Measurements from ENCODE around the gene PPIP5K2.
A peak's percentile ranks its signal among the peaks of the same experiment; 100 is the strongest.

The PPIP5K2 gene

DNA sequence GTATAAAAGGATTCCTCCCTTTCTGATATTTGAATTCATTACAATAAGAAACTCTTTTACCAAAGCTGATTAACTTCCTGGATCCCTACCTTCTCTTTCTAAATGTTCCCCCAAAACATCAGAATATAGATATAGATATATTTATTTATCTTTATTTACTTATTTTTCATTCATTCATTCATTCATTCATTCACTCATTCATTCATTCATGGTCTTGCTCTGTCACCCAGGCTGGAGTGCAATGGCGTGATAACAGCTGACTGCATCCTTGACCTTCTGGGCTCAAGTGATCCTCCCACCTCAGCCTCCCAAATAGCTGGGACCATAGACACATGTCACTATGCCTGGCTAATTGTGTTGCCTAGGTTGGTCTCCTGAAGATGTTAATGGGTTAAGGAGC lies 30.8 kb upstream of the PPIP5K2 start:
- H3K27ac ChIP-seq (ENCODE audit: low read depth, low read length) = no peak overlapping the region
- H3K4ac ChIP-seq (ENCODE audit: low read depth, low read length) = no peak overlapping the region
- no peak overlapping the region for H3K56ac ChIP-seq (ENCODE audit: low read length)
- no peak overlapping the region for H4K5ac ChIP-seq (ENCODE audit: low read length)
- H2AK5ac ChIP-seq (ENCODE audit: low read length) = no peak overlapping the region
- H3K4me1 ChIP-seq (ENCODE audit: control insufficient read depth, low read depth, low read length) = no peaks in the 10 kb centered on the region
- H3K4me2 ChIP-seq (ENCODE audit: low read length) = no peak overlapping the region
- no peak overlapping the region for H2BK15ac ChIP-seq (replicated peaks; ENCODE audit: low read depth)
- no peaks in the 10 kb centered on the region for H3K27me3 ChIP-seq (ENCODE audit: insufficient read depth, low read length, poor library complexity)
- WGBS (ENCODE audit: extremely low coverage, insufficient coverage, low lambda C conversion rate) = no CpG with 5 or more reads among the region's 1 CpG
- H3K79me1 ChIP-seq (ENCODE audit: low read length) = no peaks in the 10 kb centered on the region
- no peak overlapping the region for H4K8ac ChIP-seq (ENCODE audit: low read depth, low read length)
- H3K23ac ChIP-seq (ENCODE audit: low read length) = no peak overlapping the region
- no peak for DNase-seq
- no peak overlapping the region for H2BK5ac ChIP-seq (ENCODE audit: low read length)
- no peak overlapping the region for H3K4me3 ChIP-seq (ENCODE audit: low read length)
- H3K79me2 ChIP-seq (ENCODE audit: control insufficient read depth, insufficient read depth, low read length) = no peaks in the 10 kb centered on the region
- no peak overlapping the region for H3K9ac ChIP-seq (ENCODE audit: low read length)
- no peak overlapping the region for H2BK120ac ChIP-seq (ENCODE audit: low read depth, low read length)
- no peak overlapping the region for H3K18ac ChIP-seq (ENCODE audit: low read length)
- no peaks in the 10 kb centered on the region for H3K36me3 ChIP-seq (ENCODE audit: control insufficient read depth, insufficient read depth, low read length)

DNA sequence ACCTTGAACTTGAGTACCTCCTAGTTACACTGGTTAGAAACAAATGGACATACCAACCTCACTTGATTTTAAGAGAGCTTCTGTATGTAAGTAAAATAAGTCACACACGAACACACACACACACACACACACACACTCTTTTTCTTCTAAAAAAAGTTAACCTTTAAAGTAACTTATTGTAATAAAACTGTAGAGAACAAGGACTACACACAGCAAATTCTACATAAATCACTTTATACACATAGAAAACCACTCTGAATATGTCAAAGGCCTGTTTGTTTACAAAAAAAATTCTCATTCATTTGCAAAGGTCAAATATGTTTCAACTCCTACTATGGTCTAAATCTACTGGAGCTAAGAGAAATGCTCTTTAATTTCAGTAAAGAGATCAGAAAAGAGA lies 29.3 kb upstream of the PPIP5K2 start:
- Histone ChIP-seq H3K79me2 (ENCODE audit: control insufficient read depth, insufficient read depth, low read length) (no peaks in the 10 kb centered on the region), H3K4ac (ENCODE audit: low read depth, low read length) (no peak overlapping the region), H3K23ac (ENCODE audit: low read length) (no peak overlapping the region), H3K27me3 (ENCODE audit: insufficient read depth, low read length, poor library complexity) (no peaks in the 10 kb centered on the region), H4K5ac (ENCODE audit: low read length) (no peak overlapping the region), H2BK120ac (ENCODE audit: low read depth, low read length) (no peak overlapping the region), H3K18ac (ENCODE audit: low read length) (no peak overlapping the region), H2BK5ac (ENCODE audit: low read length) (no peak overlapping the region), H3K56ac (ENCODE audit: low read length) (no peak overlapping the region), H3K4me3 (ENCODE audit: low read length) (no peak overlapping the region), H3K4me2 (ENCODE audit: low read length) (no peak overlapping the region), H4K8ac (ENCODE audit: low read depth, low read length) (no peak overlapping the region), H3K27ac (ENCODE audit: low read depth, low read length) (no peak overlapping the region), H3K9ac (ENCODE audit: low read length) (no peak overlapping the region), H2BK15ac (replicated peaks; ENCODE audit: low read depth) (no peak overlapping the region), H3K79me1 (ENCODE audit: low read length) (no peaks in the 10 kb centered on the region), H3K36me3 (ENCODE audit: control insufficient read depth, insufficient read depth, low read length) (no peaks in the 10 kb centered on the region), H3K4me1 (ENCODE audit: control insufficient read depth, low read depth, low read length) (no peaks in the 10 kb centered on the region), H2AK5ac (ENCODE audit: low read length) (no peak overlapping the region)
- WGBS (ENCODE audit: extremely low coverage, insufficient coverage, low lambda C conversion rate) = no CpG with 5 or more reads among the region's 1 CpG
- no peak for DNase-seq

DNA sequence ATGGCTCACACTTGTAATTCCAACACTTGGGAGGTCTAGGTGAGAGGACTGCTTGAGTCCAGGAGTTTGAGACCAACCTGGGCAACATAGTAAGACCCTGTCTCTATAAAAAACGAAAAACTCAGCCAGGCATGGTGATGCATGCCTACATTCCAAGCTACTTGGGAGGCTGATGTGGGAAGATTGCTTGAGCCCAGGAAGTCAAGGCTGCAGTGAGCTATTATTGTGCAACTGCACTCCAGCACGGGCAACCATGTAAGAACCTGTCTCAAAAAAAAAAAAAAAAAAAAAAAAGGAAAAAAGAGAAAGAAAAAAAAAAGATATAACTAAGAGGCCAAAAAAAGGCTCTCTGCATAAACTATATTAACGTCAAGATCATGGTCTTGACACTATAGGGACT lies 27.4 kb upstream of the PPIP5K2 start:
- no peak overlapping the region for H4K8ac ChIP-seq (ENCODE audit: low read depth, low read length)
- H3K4ac ChIP-seq (ENCODE audit: low read depth, low read length) = no peak overlapping the region
- no peak overlapping the region for H2AK5ac ChIP-seq (ENCODE audit: low read length)
- no peak overlapping the region for H2BK5ac ChIP-seq (ENCODE audit: low read length)
- no peak overlapping the region for H2BK120ac ChIP-seq (ENCODE audit: low read depth, low read length)
- H3K23ac ChIP-seq (ENCODE audit: low read length) = no peak overlapping the region
- no peak overlapping the region for H3K9ac ChIP-seq (ENCODE audit: low read length)
- no peak overlapping the region for H3K27ac ChIP-seq (ENCODE audit: low read depth, low read length)
- no peaks in the 10 kb centered on the region for H3K79me2 ChIP-seq (ENCODE audit: control insufficient read depth, insufficient read depth, low read length)
- no peak for DNase-seq
- H3K18ac ChIP-seq (ENCODE audit: low read length) = no peak overlapping the region
- H2BK15ac ChIP-seq (replicated peaks; ENCODE audit: low read depth) = no peak overlapping the region
- H3K36me3 ChIP-seq (ENCODE audit: control insufficient read depth, insufficient read depth, low read length) = no peaks in the 10 kb centered on the region
- WGBS (ENCODE audit: extremely low coverage, insufficient coverage, low lambda C conversion rate) = no CpG with 5 or more reads among the region's 3 CpGs
- no peak overlapping the region for H3K56ac ChIP-seq (ENCODE audit: low read length)
- H3K4me1 ChIP-seq (ENCODE audit: control insufficient read depth, low read depth, low read length) = no peaks in the 10 kb centered on the region
- H4K5ac ChIP-seq (ENCODE audit: low read length) = no peak overlapping the region
- no peak overlapping the region for H3K4me3 ChIP-seq (ENCODE audit: low read length)
- H3K79me1 ChIP-seq (ENCODE audit: low read length) = no peaks in the 10 kb centered on the region
- no peak overlapping the region for H3K4me2 ChIP-seq (ENCODE audit: low read length)
- no peaks in the 10 kb centered on the region for H3K27me3 ChIP-seq (ENCODE audit: insufficient read depth, low read length, poor library complexity)

- H3K4me2 ChIP-seq (ENCODE audit: low read length) = no peak overlapping the region
- no peak overlapping the region for H3K4ac ChIP-seq (ENCODE audit: low read depth, low read length)
- no peak overlapping the region for H3K4me3 ChIP-seq (ENCODE audit: low read length)
Observed at GRCh38 chr5:103093727-103094126, 26.4 kb upstream of the PPIP5K2 start.

DNA sequence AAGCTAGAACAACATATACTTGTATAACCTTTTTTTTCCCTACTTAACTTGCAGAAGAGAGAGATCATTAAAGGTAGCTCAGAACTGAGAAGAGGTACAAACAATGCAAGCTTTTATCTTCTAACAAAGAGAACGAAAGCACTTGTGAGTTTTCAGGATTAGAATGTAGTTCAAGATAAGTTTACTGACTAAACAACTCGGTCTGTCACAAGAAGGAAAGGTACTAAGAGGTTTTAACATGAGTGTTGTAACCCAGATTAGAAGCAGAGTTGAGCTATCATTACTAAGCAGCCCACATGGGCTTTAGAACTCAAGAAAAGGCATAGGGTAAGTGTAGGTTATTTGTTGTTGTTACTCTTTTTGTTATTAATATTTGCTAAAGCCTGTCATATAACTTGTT lies 25.4 kb upstream of the PPIP5K2 start:
- no peak overlapping the region for H3K23ac ChIP-seq (ENCODE audit: low read length)
- no peak overlapping the region for H4K5ac ChIP-seq (ENCODE audit: low read length)
- DNase-seq = peak; percentile 58
- no peak overlapping the region for H2AK5ac ChIP-seq (ENCODE audit: low read length)
- H4K8ac ChIP-seq (ENCODE audit: low read depth, low read length) = no peak overlapping the region
- H2BK5ac ChIP-seq (ENCODE audit: low read length) = no peak overlapping the region
- no peak overlapping the region for H3K18ac ChIP-seq (ENCODE audit: low read length)
- H3K9ac ChIP-seq (ENCODE audit: low read length) = no peak overlapping the region
- no peak overlapping the region for H3K56ac ChIP-seq (ENCODE audit: low read length)
- H3K4me1 ChIP-seq (ENCODE audit: control insufficient read depth, low read depth, low read length) = no peaks in the 10 kb centered on the region
- H3K4me3 ChIP-seq (ENCODE audit: low read length) = no peak overlapping the region
- H3K36me3 ChIP-seq (ENCODE audit: control insufficient read depth, insufficient read depth, low read length) = no peaks in the 10 kb centered on the region
- no peaks in the 10 kb centered on the region for H3K27me3 ChIP-seq (ENCODE audit: insufficient read depth, low read length, poor library complexity)
- no peaks in the 10 kb centered on the region for H3K79me2 ChIP-seq (ENCODE audit: control insufficient read depth, insufficient read depth, low read length)
- H3K4ac ChIP-seq (ENCODE audit: low read depth, low read length) = no peak overlapping the region
- no peak overlapping the region for H2BK15ac ChIP-seq (replicated peaks; ENCODE audit: low read depth)
- no CpG with 5 or more reads among the region's 2 CpGs for WGBS (ENCODE audit: extremely low coverage, insufficient coverage, low lambda C conversion rate)
- H3K79me1 ChIP-seq (ENCODE audit: low read length) = no peaks in the 10 kb centered on the region
- no peak overlapping the region for H3K27ac ChIP-seq (ENCODE audit: low read depth, low read length)
- H3K4me2 ChIP-seq (ENCODE audit: low read length) = no peak overlapping the region
- no peak overlapping the region for H2BK120ac ChIP-seq (ENCODE audit: low read depth, low read length)

More at GRCh38 chr5:103093727-103094126, 26.4 kb upstream of the PPIP5K2 start:
- Histone ChIP-seq H3K9ac (ENCODE audit: low read length) (no peak overlapping the region), H4K5ac (ENCODE audit: low read length) (no peak overlapping the region), H3K23ac (ENCODE audit: low read length) (no peak overlapping the region), H2BK120ac (ENCODE audit: low read depth, low read length) (no peak overlapping the region), H3K18ac (ENCODE audit: low read length) (no peak overlapping the region), H3K56ac (ENCODE audit: low read length) (no peak overlapping the region), H2AK5ac (ENCODE audit: low read length) (no peak overlapping the region), H3K4me1 (ENCODE audit: control insufficient read depth, low read depth, low read length) (no peaks in the 10 kb centered on the region), H4K8ac (ENCODE audit: low read depth, low read length) (no peak overlapping the region), H3K79me2 (ENCODE audit: control insufficient read depth, insufficient read depth, low read length) (no peaks in the 10 kb centered on the region), H3K27ac (ENCODE audit: low read depth, low read length) (no peak overlapping the region), H3K36me3 (ENCODE audit: control insufficient read depth, insufficient read depth, low read length) (no peaks in the 10 kb centered on the region), H2BK5ac (ENCODE audit: low read length) (no peak overlapping the region), H2BK15ac (replicated peaks; ENCODE audit: low read depth) (no peak overlapping the region), H3K27me3 (ENCODE audit: insufficient read depth, low read length, poor library complexity) (no peaks in the 10 kb centered on the region), H3K79me1 (ENCODE audit: low read length) (no peaks in the 10 kb centered on the region)
- WGBS (ENCODE audit: extremely low coverage, insufficient coverage, low lambda C conversion rate) = no CpG with 5 or more reads among the region's 1 CpG
- DNase-seq = no peak

- H3K4me3 ChIP-seq (ENCODE audit: low read length) = no peak overlapping the region
- no peak overlapping the region for H4K5ac ChIP-seq (ENCODE audit: low read length)
- H2AK5ac ChIP-seq (ENCODE audit: low read length) = no peak overlapping the region
- no peak overlapping the region for H3K4ac ChIP-seq (ENCODE audit: low read depth, low read length)
- H2BK120ac ChIP-seq (ENCODE audit: low read depth, low read length) = no peak overlapping the region
- H4K8ac ChIP-seq (ENCODE audit: low read depth, low read length) = no peak overlapping the region
- no peaks in the 10 kb centered on the region for H3K4me1 ChIP-seq (ENCODE audit: control insufficient read depth, low read depth, low read length)
- no peak overlapping the region for H3K23ac ChIP-seq (ENCODE audit: low read length)
- H3K27me3 ChIP-seq (ENCODE audit: insufficient read depth, low read length, poor library complexity) = no peaks in the 10 kb centered on the region
- no CpG with 5 or more reads among the region's 2 CpGs for WGBS (ENCODE audit: extremely low coverage, insufficient coverage, low lambda C conversion rate)
- peak; percentile 27 for DNase-seq
- H2BK15ac ChIP-seq (replicated peaks; ENCODE audit: low read depth) = no peak overlapping the region
- no peaks in the 10 kb centered on the region for H3K36me3 ChIP-seq (ENCODE audit: control insufficient read depth, insufficient read depth, low read length)
- H3K79me1 ChIP-seq (ENCODE audit: low read length) = no peaks in the 10 kb centered on the region
- no peaks in the 10 kb centered on the region for H3K79me2 ChIP-seq (ENCODE audit: control insufficient read depth, insufficient read depth, low read length)
- no peak overlapping the region for H2BK5ac ChIP-seq (ENCODE audit: low read length)
- no peak overlapping the region for H3K27ac ChIP-seq (ENCODE audit: low read depth, low read length)
- no peak overlapping the region for H3K56ac ChIP-seq (ENCODE audit: low read length)
- H3K9ac ChIP-seq (ENCODE audit: low read length) = no peak overlapping the region
- H3K18ac ChIP-seq (ENCODE audit: low read length) = no peak overlapping the region
- no peak overlapping the region for H3K4me2 ChIP-seq (ENCODE audit: low read length)
Observed at GRCh38 chr5:103098993-103099392, 21.1 kb upstream of the PPIP5K2 start.
